Hepatocyte (in vitro differentiated cells): Measurements from ENCODE around the gene GALNT17. TPM values are rescaled to one million over a fixed set of nuclear protein-coding genes. Genes with fewer than 3 reads are reported as not detected.

Source experiments
- DNase-seq: peaks from one replicate; pipeline ENCODE4 v3.0.0-alpha.2; 2016; ENCODE audit warnings: low spot score
- H2AFZ ChIP-seq: fragments of 200-600 bp; sonication (generic); 2 replicates; pipeline ENCODE4 v1.6.0; 2016; ENCODE audit warnings: antibody characterized with exemption, mild to moderate bottlenecking
- H3K27ac ChIP-seq: fragments of 200-600 bp; sonication (generic); 2 replicates; pipeline ENCODE4 v1.5.1; 2016; ENCODE audit warnings: mild to moderate bottlenecking
- H3K27me3 ChIP-seq: fragments of 200-600 bp; sonication (generic); 2 replicates; pipeline ENCODE4 v1.6.1; 2016
- H3K36me3 ChIP-seq: fragments of 200-600 bp; sonication (generic); replicated peaks from 2 replicates; pipeline ENCODE4 v1.5.1; 2016; ENCODE audit warnings: low read depth; ENCODE audit not compliant: insufficient read depth
- H3K4me1 ChIP-seq: fragments of 200-600 bp; sonication (generic); 2 replicates; pipeline ENCODE4 v1.5.1; 2016; ENCODE audit warnings: mild to moderate bottlenecking, moderate library complexity; ENCODE audit not compliant: insufficient read depth
- H3K4me2 ChIP-seq: fragments of 200-600 bp; sonication (generic); 2 replicates; pipeline ENCODE4 v1.6.0; 2016
- H3K4me3 ChIP-seq: fragments of 200-600 bp; sonication (generic); 2 replicates; pipeline ENCODE4 v1.5.1; 2016; ENCODE audit warnings: mild to moderate bottlenecking
- H3K79me2 ChIP-seq: fragments of 200-600 bp; sonication (generic); 2 replicates; pipeline ENCODE4 v1.6.0; 2017; ENCODE audit warnings: mild to moderate bottlenecking
- H3K9me2 ChIP-seq: fragments of 200-600 bp; sonication (generic); replicated peaks from 2 replicates; pipeline ENCODE4 v1.6.0; 2017; ENCODE audit warnings: mild to moderate bottlenecking; ENCODE audit not compliant: insufficient read depth
- H3K9me3 ChIP-seq: fragments of 200-600 bp; sonication (generic); 2 replicates; pipeline ENCODE4 v1.5.1; 2016; ENCODE audit warnings: low read depth, mild to moderate bottlenecking
- H4K20me1 ChIP-seq: fragments of 200-600 bp; sonication (generic); 2 replicates; pipeline ENCODE4 v1.6.0; 2016; ENCODE audit warnings: mild to moderate bottlenecking; ENCODE audit not compliant: insufficient read depth, poor library complexity, severe bottlenecking
- CTCF ChIP-seq: fragments of 200-600 bp; sonication (generic); IDR thresholded peaks from 2 replicates; pipeline ENCODE4 v1.5.1; 2016; ENCODE audit warnings: antibody characterized with exemption, mild to moderate bottlenecking; ENCODE audit not compliant: poor library complexity
- EZH2 ChIP-seq: fragments of 200-600 bp; sonication (generic); IDR thresholded peaks from 2 replicates; pipeline ENCODE4 v1.6.1; 2016; ENCODE audit warnings: antibody characterized with exemption, mild to moderate bottlenecking, borderline replicate concordance
- EZH2phosphoT487 ChIP-seq: fragments of 200-600 bp; sonication (generic); IDR thresholded peaks from one replicate; pipeline ENCODE4 v1.6.1; 2018; ENCODE audit warnings: antibody characterized with exemption, mild to moderate bottlenecking, low read depth, moderate library complexity; ENCODE audit not compliant: unreplicated experiment, severe bottlenecking
- WGBS: methylation state at CpG from one replicate; pipeline ENCODE4 v1.1.6; 2016; ENCODE audit warnings: low lambda C conversion rate; ENCODE audit errors: missing lambda C conversion rate; 5-methylcytosine and 5-hydroxymethylcytosine counted together
- polyA plus RNA-seq: library from polyadenylated mRNA; unstranded; fragments of >200 nt; fragmentation: Nextera tagmentation; extraction: Ambion mirVana; gene quantifications from 2 replicates; pipeline ENCODE4 v1.2.1, GENCODE V29; 2016
- total RNA-seq: library from RNA; depleted of rRNA; stranded (reverse); fragments of >200 nt; gene quantifications from 2 replicates; pipeline ENCODE4 v1.2.3, GENCODE V29; 2014

GALNT17 gene
- total and polyA plus RNA-seq, 2 experiments from 2014 or later, result 4.3 to 8.1 TPM

- no peak overlapping the region for H2AFZ ChIP-seq
- no peaks in the 10 kb centered on the region for H3K27me3 ChIP-seq
- no peaks in the 10 kb centered on the region for H3K36me3 ChIP-seq
- H3K9me2 ChIP-seq, result no peaks in the 10 kb centered on the region
- WGBS, result 92% methylated on average over 7 of the region's 7 CpGs
- TF ChIP-seq EZH2phosphoT487 (no peak), EZH2 (no peak), CTCF (no peak)
- H3K4me2 ChIP-seq, result no peak overlapping the region
- no peaks in the 10 kb centered on the region for H3K79me2 ChIP-seq
- H3K9me3 ChIP-seq, result no peaks in the 10 kb centered on the region
- no peak overlapping the region for H3K4me3 ChIP-seq
- H3K27ac ChIP-seq, result peak overlapping the region; percentile 6
- no peak for DNase-seq
- H4K20me1 ChIP-seq, result no peaks in the 10 kb centered on the region
- peaks cover 4% of the 10 kb centered on the region for H3K4me1 ChIP-seq
Measured at GRCh38 chr7:71286336-71286735, 154.4 kb downstream of the GALNT17 start.

- Histone ChIP-seq H3K27me3 (no peaks in the 10 kb centered on the region), H4K20me1 (no peaks in the 10 kb centered on the region), H3K79me2 (no peaks in the 10 kb centered on the region), H3K9me2 (no peaks in the 10 kb centered on the region), H2AFZ (no peak overlapping the region), H3K4me2 (no peak overlapping the region), H3K9me3 (no peaks in the 10 kb centered on the region), H3K4me3 (no peak overlapping the region), H3K4me1 (peaks cover 4% of the 10 kb centered on the region), H3K27ac (peak overlapping the region; percentile 6), H3K36me3 (no peaks in the 10 kb centered on the region)
- WGBS, result 82% methylated on average over 9 of the region's 9 CpGs
- DNase-seq, result no peak
- TF ChIP-seq EZH2phosphoT487 (no peak), CTCF (no peak)
Measured at GRCh38 chr7:71286924-71287323, 155.0 kb downstream of the GALNT17 start.

- DNase-seq, result no peak
- H3K36me3 ChIP-seq, result no peaks in the 10 kb centered on the region
- H3K9me2 ChIP-seq, result no peaks in the 10 kb centered on the region
- H2AFZ ChIP-seq, result no peak overlapping the region
- no peaks in the 10 kb centered on the region for H3K79me2 ChIP-seq
- H3K4me2 ChIP-seq, result no peak overlapping the region
- no peaks in the 10 kb centered on the region for H4K20me1 ChIP-seq
- no peaks in the 10 kb centered on the region for H3K9me3 ChIP-seq
- no peak overlapping the region for H3K4me3 ChIP-seq
- H3K27ac ChIP-seq, result no peak overlapping the region
- peaks cover 4% of the 10 kb centered on the region for H3K4me1 ChIP-seq
- WGBS, result 40% methylated on average over 4 of the region's 4 CpGs
- H3K27me3 ChIP-seq, result no peaks in the 10 kb centered on the region
- TF ChIP-seq EZH2phosphoT487 (no peak), EZH2 (no peak), CTCF (no peak)
Measured at GRCh38 chr7:71290452-71290851, 158.5 kb downstream of the GALNT17 start.

- Histone ChIP-seq H3K79me2 (no peaks in the 10 kb centered on the region), H3K9me3 (no peaks in the 10 kb centered on the region), H3K36me3 (no peaks in the 10 kb centered on the region), H3K4me3 (no peak overlapping the region), H4K20me1 (no peaks in the 10 kb centered on the region), H3K27ac (no peak overlapping the region), H3K4me1 (no peaks in the 10 kb centered on the region), H3K4me2 (no peak overlapping the region), H2AFZ (no peak overlapping the region), H3K9me2 (no peaks in the 10 kb centered on the region), H3K27me3 (no peaks in the 10 kb centered on the region)
- DNase-seq, result no peak
- no peak for TF ChIP-seq EZH2phosphoT487
- TF ChIP-seq CTCF, result no peak
- TF ChIP-seq EZH2, result no peak
- 76% methylated on average over 6 of the region's 6 CpGs for WGBS
Measured at GRCh38 chr7:71298378-71298777, 166.4 kb downstream of the GALNT17 start.
